GM12878 (cell line): ENCODE measurements around the gene DYNLL1. TPM values are rescaled to one million over a fixed set of nuclear protein-coding genes. Genes with fewer than 3 reads are reported as not detected.

Source experiments
- ATF3 ChIP-seq: IDR thresholded peaks from 2 replicates; pipeline ENCODE4 v1.6.1; 2011; ENCODE audit warnings: low read depth, mild to moderate bottlenecking, low read length, moderate library complexity, borderline replicate concordance; ENCODE audit errors: extremely low read depth
- ATF7 ChIP-seq: fragments of 450-650 bp; IDR thresholded peaks from 2 replicates; pipeline ENCODE4 v1.6.1; 2016; ENCODE audit warnings: low read depth, mild to moderate bottlenecking
- BMI1 ChIP-seq: fragments of 450-650 bp; IDR thresholded peaks from 2 replicates; pipeline ENCODE4 v1.6.1; 2016; ENCODE audit warnings: mild to moderate bottlenecking, moderate library complexity, borderline replicate concordance
- CHD1 ChIP-seq: IDR thresholded peaks from 2 replicates; pipeline ENCODE4 v1.6.1; 2012; ENCODE audit warnings: low read depth, low read length, improper control_type of control experiment
- CHD2 ChIP-seq: IDR thresholded peaks from 2 replicates; pipeline ENCODE4 v1.6.1; 2011; ENCODE audit warnings: low read depth, low read length, improper control_type of control experiment, borderline replicate concordance
- CHD4 ChIP-seq: fragments of 200-600 bp; sonication (generic); IDR thresholded peaks from 2 replicates; pipeline ENCODE4 v1.6.1; 2016; ENCODE audit warnings: mild to moderate bottlenecking
- EP300 ChIP-seq, 2 experiments: fragments of 150-350 bp in 1 of 2; IDR thresholded peaks; 2 replicates each; pipeline ENCODE4 v1.6.1; 2011 to 2012; ENCODE audit warnings: low read depth in 2 of 2, low read length in 2 of 2, borderline replicate concordance in 1 of 2, improper control_type of control experiment in 1 of 2, inconsistent platforms in 1 of 2; ENCODE audit not compliant: control insufficient read depth in 1 of 2
- FOS ChIP-seq: IDR thresholded peaks from 3 replicates; pipeline ENCODE4 v1.6.1; 2011; ENCODE audit warnings: borderline replicate concordance; ENCODE audit not compliant: insufficient read length; ENCODE audit errors: extremely low read depth
- HCFC1 ChIP-seq: fragments of 150-350 bp; IDR thresholded peaks from 2 replicates; pipeline ENCODE4 v1.6.1; 2014; ENCODE audit warnings: low read length
- HDAC6 ChIP-seq: fragments of 200-600 bp; sonication (generic); IDR thresholded peaks from one replicate; pipeline ENCODE4 v1.8.0; 2017; ENCODE audit warnings: antibody characterized with exemption; ENCODE audit not compliant: unreplicated experiment
- MAX ChIP-seq: IDR thresholded peaks from 2 replicates; pipeline ENCODE4 v1.6.1; 2012; ENCODE audit warnings: low read depth, low read length, improper control_type of control experiment
- MTA2 ChIP-seq: fragments of 450-650 bp; IDR thresholded peaks from 2 replicates; pipeline ENCODE4 v1.6.1; 2016; ENCODE audit warnings: low read depth, mild to moderate bottlenecking, moderate library complexity
- MTA3 ChIP-seq: IDR thresholded peaks from 2 replicates; pipeline ENCODE4 v1.6.1; 2012; ENCODE audit warnings: low read length, inconsistent platforms, borderline replicate concordance
- MXI1 ChIP-seq: fragments of 150-350 bp; IDR thresholded peaks from 2 replicates; pipeline ENCODE4 v1.6.1; 2011; ENCODE audit warnings: low read depth, mild to moderate bottlenecking, inconsistent platforms, low read length, improper control_type of control experiment
- NKRF ChIP-seq: fragments of 450-650 bp; conservative IDR thresholded peaks from 2 replicates; pipeline ENCODE4 v1.6.1; 2017; ENCODE audit warnings: mild to moderate bottlenecking, moderate library complexity
- PKNOX1 ChIP-seq: fragments of 450-650 bp; IDR thresholded peaks from 2 replicates; pipeline ENCODE4 v1.6.1; 2016; ENCODE audit warnings: mild to moderate bottlenecking
- RCOR1 ChIP-seq: conservative IDR thresholded peaks from 2 replicates; pipeline ENCODE4 v1.6.1; 2012; ENCODE audit warnings: low read depth, low read length, improper control_type of control experiment
- SKIL ChIP-seq: fragments of 450-650 bp; IDR thresholded peaks from 2 replicates; pipeline ENCODE4 v1.6.1; 2017; ENCODE audit warnings: mild to moderate bottlenecking, low read depth, inconsistent platforms; ENCODE audit not compliant: poor library complexity, severe bottlenecking
- SP1 ChIP-seq: IDR thresholded peaks from one replicate; pipeline ENCODE4 v1.6.1; 2011; ENCODE audit warnings: low read depth, low read length
- SRF ChIP-seq, 2 experiments: IDR thresholded peaks; 2 replicates each; pipeline ENCODE4 v1.6.1; 2011; ENCODE audit warnings: low read depth in 2 of 2, low read length in 2 of 2, mild to moderate bottlenecking in 1 of 2, moderate library complexity in 1 of 2
- STAT1 ChIP-seq: fragments of 450-650 bp; conservative IDR thresholded peaks from 2 replicates; pipeline ENCODE4 v1.6.1; 2014; ENCODE audit warnings: antibody characterized with exemption, mild to moderate bottlenecking
- TARDBP ChIP-seq: IDR thresholded peaks from 2 replicates; pipeline ENCODE4 v1.6.1; 2016; ENCODE audit warnings: borderline replicate concordance
- TCF3 ChIP-seq: IDR thresholded peaks from 2 replicates; pipeline ENCODE4 v1.6.1; 2012; ENCODE audit warnings: low read depth, mild to moderate bottlenecking, low read length, borderline replicate concordance; ENCODE audit not compliant: insufficient read depth
- WRNIP1 ChIP-seq: IDR thresholded peaks from 2 replicates; pipeline ENCODE4 v1.6.1; 2011; ENCODE audit warnings: low read depth, low read length, improper control_type of control experiment, borderline replicate concordance
- ZNF384 ChIP-seq: IDR thresholded peaks from 2 replicates; pipeline ENCODE4 v1.6.1; 2012; ENCODE audit warnings: low read depth, mild to moderate bottlenecking, low read length, improper control_type of control experiment, borderline replicate concordance
- polyA plus RNA-seq, 11 experiments: library from polyadenylated mRNA; depleted of rRNA in 4 of 11; unstranded in 6 of 11; stranded (reverse) in 5 of 11; fragments of >200 nt; fragmentation: Nextera tagmentation in 4 of 11; fragmentation: Illumina TruSeq in 1 of 11; extraction: Ambion mirVana in 4 of 11; extraction: Trizol in 1 of 11; gene quantifications; 1 replicate in 1 of 11; 2 replicates in 10 of 11; pipeline versions ENCODE4 v1.2.1 to v1.2.3, GENCODE V29; 2011 to 2016; ENCODE audit warnings: inconsistent platforms in 2 of 11, missing spikeins in 2 of 11, low read depth in 1 of 11
- total RNA-seq, 4 experiments: library from RNA; depleted of rRNA in 3 of 4; stranded (reverse); fragments of >200 nt in 3 of 4; fragmentation: Illumina TruSeq in 1 of 4; extraction: Trizol in 1 of 4; gene quantifications; 2 replicates each; pipeline versions ENCODE4 v1.2.1 to v1.2.3, GENCODE V29; 2013 to 2021

DYNLL1 gene
- total and polyA plus RNA-seq, 10 of the 15 experiments (the other 5 are each of a cell fraction or from before 2014, with no cell fraction given): 239 to 796 (median 379) TPM

GRCh38 chr12:120495731-120496412 lies at the start of gene DYNLL1 (continued):
- TF ChIP-seq FOS (peak; percentile 71), HDAC6 (no peak), ZNF384 (no peak), CHD2 (peak; percentile 77), MTA2 (no peak), EP300 (IDR thresholded peaks at IDR 0.05; ENCODE audit: borderline replicate concordance in 1 of 2, control insufficient read depth in 1 of 2, low read depth in 2 of 2, low read length in 2 of 2) (peak in 1 of 2 experiments; percentile 13; a peak in 1 of 4 replicates), MXI1 (peak; percentile 97), CHD1 (no peak), RCOR1 (no peak), TCF3 (peak; percentile 63; the same call in 1 of the 2 replicates), TARDBP (peak; percentile 84; the same call in 1 of the 2 replicates), SKIL (peak; percentile 99), WRNIP1 (no peak), NKRF (peak; percentile 98), ATF7 (no peak), SP1 (peak; percentile 98), SRF (IDR thresholded peaks at IDR 0.05; ENCODE audit: low read depth in 2 of 2, low read length in 2 of 2) (peak in 1 of 2 experiments; percentile 68; a peak in 2 of 4 replicates), HCFC1 (no peak; the same call in 1 of the 2 replicates), MTA3 (no peak), BMI1 (peak; percentile 96), CHD4 (no peak), ATF3 (no peak), MAX (peak; percentile 60; the same call in 1 of the 2 replicates), PKNOX1 (no peak), STAT1 (no peak)
